ENCODE measurements around the gene SQSTM1.

SQSTM1 gene

GRCh38 chr5:179794171-179794570 is 26.5 kb upstream of the SQSTM1 start:
- no peak overlapping the region for H3K4me3 ChIP-seq (ENCODE audit: low read depth, low read length)
- TF ChIP-seq CTCF (IDR thresholded peaks at IDR 0.05; ENCODE audit: low read depth, low read length, missing control alignments), result no peak
- DNase-seq (ENCODE audit: low read depth), result no peak

DNA sequence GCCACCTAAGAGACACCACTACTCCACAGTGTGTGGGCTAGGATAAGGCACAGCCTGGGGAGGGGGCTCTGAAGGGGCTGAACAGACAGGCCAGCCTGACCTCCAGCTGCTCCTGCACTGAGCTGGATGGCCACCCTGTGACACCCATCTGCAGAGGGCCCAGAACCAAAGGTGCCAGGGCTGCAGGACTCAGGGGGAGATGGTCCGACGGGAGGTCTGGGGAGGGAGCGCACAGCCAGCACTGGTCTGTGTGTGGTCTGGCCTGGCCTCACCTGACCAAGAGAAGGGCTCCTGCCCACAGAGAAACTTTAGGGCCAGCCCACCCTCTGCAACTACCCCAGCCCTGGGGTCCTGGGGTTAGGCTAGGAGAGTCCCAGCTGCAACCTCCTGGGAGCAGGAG is 26.1 kb upstream of the SQSTM1 start:
- TF ChIP-seq CTCF (IDR thresholded peaks at IDR 0.05; ENCODE audit: low read depth, low read length, missing control alignments), result no peak
- no peak overlapping the region for H3K4me3 ChIP-seq (ENCODE audit: low read depth, low read length)
- DNase-seq (ENCODE audit: low read depth), result no peak

GRCh38 chr5:179795049-179795862 is 25.4 kb upstream of the SQSTM1 start:
- no peak for TF ChIP-seq CTCF (IDR thresholded peaks at IDR 0.05; ENCODE audit: low read depth, low read length, missing control alignments)
- no peak for DNase-seq (ENCODE audit: low read depth)
- peak overlapping the region; percentile 74 for H3K4me3 ChIP-seq (ENCODE audit: low read depth, low read length)

- peak overlapping the region; percentile 74 for H3K4me3 ChIP-seq (ENCODE audit: low read depth, low read length)
- no peak for DNase-seq (ENCODE audit: low read depth)
- peak; percentile 65 for TF ChIP-seq CTCF (IDR thresholded peaks at IDR 0.05; ENCODE audit: low read depth, low read length, missing control alignments)
Observed at GRCh38 chr5:179795863-179796833, 24.6 kb upstream of the SQSTM1 start.

- no peak for DNase-seq (ENCODE audit: low read depth)
- no peak for TF ChIP-seq CTCF (IDR thresholded peaks at IDR 0.05; ENCODE audit: low read depth, low read length, missing control alignments)
- peak overlapping the region; percentile 74 for H3K4me3 ChIP-seq (ENCODE audit: low read depth, low read length)
Observed at GRCh38 chr5:179796877-179797608, 23.7 kb upstream of the SQSTM1 start.

DNA sequence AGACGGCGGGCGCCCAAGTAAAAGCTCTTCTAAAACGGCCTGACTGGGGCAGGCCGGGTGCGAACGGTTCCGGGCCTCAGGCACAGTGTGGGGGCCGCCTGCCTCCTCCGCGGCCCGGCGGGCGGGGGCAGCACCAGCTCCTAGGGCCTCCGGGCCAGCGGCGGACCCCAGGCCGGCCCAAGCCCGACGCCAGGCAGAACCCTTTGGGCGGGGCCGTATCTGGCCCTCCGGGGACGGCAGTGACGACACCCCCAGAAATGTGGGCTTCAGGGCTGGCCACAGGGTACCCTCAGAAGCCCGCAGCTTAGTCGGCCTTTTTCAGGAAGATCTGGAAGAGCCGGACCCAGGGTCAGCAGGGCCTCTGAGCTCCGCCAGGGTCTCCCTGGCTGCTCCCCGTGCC is 23.0 kb upstream of the SQSTM1 start:
- TF ChIP-seq CTCF (IDR thresholded peaks at IDR 0.05; ENCODE audit: low read depth, low read length, missing control alignments), result no peak
- H3K4me3 ChIP-seq (ENCODE audit: low read depth, low read length), result no peak overlapping the region
- DNase-seq (ENCODE audit: low read depth), result no peak
